K562 (cell line): ENCODE measurements around the gene ZNF620. TPM values are rescaled to one million over a fixed set of nuclear protein-coding genes. Genes with fewer than 3 reads are reported as not detected.
A peak's percentile ranks its signal among the peaks of the same experiment; 100 is the strongest.

ENCODE experiments used
- ATAC-seq: fragments of 200-7000 bp; cut with Tn5 transposase; 3 replicates; pipeline ENCODE4 v1.9.1; 2020; ENCODE audit warnings: moderate library complexity
- BruUV-seq: library from RNA; stranded (reverse); fragments of 400-500 nt; replicated peaks from 2 replicates; lab custom pipeline; 2021; lab: Mats Ljungman, UMichigan
- CTCF ChIA-PET: fragments of 300-600 bp; formaldehyde crosslinking; extraction: SDS; loops from one replicate; lab custom pipeline; 2021; ENCODE audit warnings: low intra/inter-chr PET ratio; lab: Yijun Ruan, JAX
- POLR2A ChIA-PET: fragments of 300-600, 350-650 bp; sonication (Branson Sonifier 250); formaldehyde crosslinking; extraction: SDS; loops from one replicate; lab custom pipeline; 2021; ENCODE audit warnings: antibody characterized with exemption, inconsistent platforms; lab: Yijun Ruan, JAX
- DNase-seq, 4 experiments: peaks; one replicate each; pipeline versions ENCODE4 v3.0.0 to v3.0.0-alpha.2; 2011 to 2018; ENCODE audit warnings: low spot score in 3 of 4, mixed read lengths in 3 of 4; ENCODE audit errors: extremely low read depth in 1 of 4
- FAIRE-seq: peaks from 2 replicates; lab custom pipeline; 2011; peaks lifted over from hg19 to GRCh38; lab: Jason Lieb, UNC
- H2AFZ ChIP-seq: 2 replicates; pipeline ENCODE4 v1.6.0; 2011; ENCODE audit warnings: low read depth, low read length, control low read depth, inconsistent platforms
- H3K27ac ChIP-seq: fragments of 200-600 bp; 3 replicates; pipeline ENCODE4 v1.8.0; 2011; ENCODE audit warnings: low read depth, mild to moderate bottlenecking, control low read depth, inconsistent platforms, low read length, moderate library complexity, mixed read lengths; ENCODE audit errors: extremely low read depth
- H3K27me3 ChIP-seq, 2 experiments: fragments of 300-600 bp in 1 of 2; 2 replicates in 1 of 2; 3 replicates in 1 of 2; pipeline versions ENCODE4 v1.6.0 to v1.8.0; 2011; ENCODE audit warnings: inconsistent platforms in 2 of 2, low read length in 2 of 2, mild to moderate bottlenecking in 1 of 2, mixed read lengths in 1 of 2, moderate library complexity in 1 of 2; ENCODE audit not compliant: control insufficient read depth in 2 of 2, insufficient read depth in 2 of 2
- H3K36me3 ChIP-seq: fragments of 300-600 bp; 3 replicates; pipeline ENCODE4 v1.8.0; 2011; ENCODE audit warnings: mild to moderate bottlenecking, low read length, inconsistent platforms; ENCODE audit not compliant: control insufficient read depth, insufficient read depth
- H3K4me1 ChIP-seq, 2 experiments: fragments of 200-600 bp in 1 of 2; replicated peaks in 1 of 2; 2 replicates in 1 of 2; 3 replicates in 1 of 2; pipeline versions ENCODE4 v1.5.1 to v1.8.0; 2011; ENCODE audit warnings: inconsistent platforms in 2 of 2, low read length in 2 of 2, mild to moderate bottlenecking in 1 of 2, mixed read lengths in 1 of 2, moderate library complexity in 1 of 2; ENCODE audit not compliant: control insufficient read depth in 2 of 2, insufficient read depth in 2 of 2
- H3K4me2 ChIP-seq: 2 replicates; pipeline ENCODE4 v1.6.1; 2011; ENCODE audit warnings: low read length, control low read depth, inconsistent platforms, mixed read lengths; ENCODE audit not compliant: insufficient read depth
- H3K4me3 ChIP-seq: fragments of 200-600 bp; sonication (generic), shearing (Covaris generic); 2 replicates; pipeline ENCODE4 v1.5.1; 2016; ENCODE audit warnings: control low read depth, inconsistent platforms
- H3K79me2 ChIP-seq: fragments of 200-600 bp; 3 replicates; pipeline ENCODE4 v1.8.0; 2011; ENCODE audit warnings: low read length, inconsistent platforms; ENCODE audit not compliant: control insufficient read depth, insufficient read depth
- H3K9ac ChIP-seq, 2 experiments: 2 replicates each; pipeline versions ENCODE4 v1.6.0 to v1.6.1; 2011; ENCODE audit warnings: low read depth in 2 of 2, low read length in 2 of 2, control low read depth in 1 of 2, inconsistent platforms in 1 of 2, mild to moderate bottlenecking in 1 of 2, mixed read lengths in 1 of 2; ENCODE audit not compliant: insufficient read depth in 1 of 2
- H3K9me1 ChIP-seq: one replicate; pipeline ENCODE4 v1.6.0; 2011; ENCODE audit warnings: inconsistent platforms, mild to moderate bottlenecking, low read length, moderate library complexity; ENCODE audit not compliant: control insufficient read depth, insufficient read depth
- H3K9me3 ChIP-seq: replicated peaks from 2 replicates; pipeline ENCODE4 v1.5.1; 2011; ENCODE audit warnings: low read depth, low read length, inconsistent platforms; ENCODE audit not compliant: control insufficient read depth, insufficient read depth
- H4K20me1 ChIP-seq: replicated peaks from 2 replicates; pipeline ENCODE4 v1.6.1; 2011; ENCODE audit warnings: low read length, inconsistent platforms, mixed read lengths; ENCODE audit not compliant: control insufficient read depth, insufficient read depth
- BCOR ChIP-seq: fragments of 450-650 bp; IDR thresholded peaks from 2 replicates; pipeline ENCODE4 v1.6.1; 2016
- CHD1 ChIP-seq: fragments of 200-600 bp; sonication (generic); IDR thresholded peaks from one replicate; pipeline ENCODE4 v1.6.1; 2012; ENCODE audit warnings: mild to moderate bottlenecking, moderate library complexity, low read length, inconsistent platforms
- JUND ChIP-seq, 2 experiments: IDR thresholded peaks; 2 replicates in 1 of 2; 3 replicates in 1 of 2; pipeline ENCODE4 v1.6.1; 2011; ENCODE audit warnings: borderline replicate concordance in 2 of 2, low read depth in 2 of 2, low read length in 2 of 2, improper control_type of control experiment in 1 of 2, missing biosample characterization in 1 of 2, missing genetic modification characterization in 1 of 2, missing genetic modification reagents in 1 of 2
- KDM5B ChIP-seq: fragments of 200-600 bp; sonication (generic); IDR thresholded peaks from 2 replicates; pipeline ENCODE4 v1.6.1; 2012; ENCODE audit warnings: low read depth, mild to moderate bottlenecking, moderate library complexity, low read length, control low read depth, inconsistent platforms; ENCODE audit not compliant: insufficient replicate concordance
- MIER1 ChIP-seq: fragments of 450-650 bp; IDR thresholded peaks from 2 replicates; pipeline ENCODE4 v1.6.1; 2016; ENCODE audit warnings: antibody characterized with exemption, mild to moderate bottlenecking, low read depth
- MXI1 ChIP-seq: IDR thresholded peaks from 2 replicates; pipeline ENCODE4 v1.6.1; 2011; ENCODE audit warnings: low read depth, mild to moderate bottlenecking, improper control_type of control experiment, low read length
- NELFE ChIP-seq: IDR thresholded peaks from 2 replicates; pipeline ENCODE4 v1.6.1; 2011; ENCODE audit warnings: mild to moderate bottlenecking; ENCODE audit not compliant: insufficient read depth, insufficient read length
- NR2C1 ChIP-seq, 2 experiments: fragments of 450-650 bp; IDR thresholded peaks; 2 replicates each; pipeline ENCODE4 v1.6.1; 2017; ENCODE audit warnings: mild to moderate bottlenecking in 2 of 2, antibody characterized with exemption in 1 of 2, inconsistent platforms in 1 of 2, missing compliant biosample characterization in 1 of 2, missing genetic modification characterization in 1 of 2
- NRF1 ChIP-seq, 2 experiments: fragments of 450-650 bp; IDR thresholded peaks in 1 of 2; conservative IDR thresholded peaks in 1 of 2; 2 replicates each; pipeline ENCODE4 v1.6.1; 2014; ENCODE audit warnings: mild to moderate bottlenecking in 2 of 2
- RNF2 ChIP-seq: sonication (generic); IDR thresholded peaks from 2 replicates; pipeline ENCODE4 v1.6.1; 2016
- SRF ChIP-seq, 2 experiments: fragments of 250-450, 450-650 bp in 1 of 2; sonication (Bioruptor Pico) in 1 of 2; sonication (generic) in 1 of 2; formaldehyde crosslinking; IDR thresholded peaks; 2 replicates each; pipeline versions ENCODE4 v1.5.0 to v1.5.1; 2020 to 2022; ENCODE audit warnings: mild to moderate bottlenecking in 1 of 2, missing genetic modification reagents in 1 of 2
- TBL1XR1 ChIP-seq, 2 experiments: IDR thresholded peaks; 2 replicates each; pipeline ENCODE4 v1.6.1; 2012; ENCODE audit warnings: improper control_type of control experiment in 2 of 2, low read length in 2 of 2, mild to moderate bottlenecking in 1 of 2
- ZC3H8 ChIP-seq: fragments of 450-650 bp; IDR thresholded peaks from 2 replicates; pipeline ENCODE4 v1.6.1; 2017
- ZNF12 ChIP-seq: sonication (generic); formaldehyde crosslinking; IDR thresholded peaks from 2 replicates; pipeline ENCODE4 v1.4.0; 2020; ENCODE audit warnings: mild to moderate bottlenecking, missing genetic modification reagents
- ZNF197 ChIP-seq: fragments of 200-800 bp; sonication (Bioruptor generic); IDR thresholded peaks from 2 replicates; pipeline ENCODE4 v1.6.1; 2016; ENCODE audit warnings: low read depth, missing genetic modification characterization, missing compliant biosample characterization
- ZNF3 ChIP-seq: fragments of 250-450 bp; sonication (Bioruptor Pico); IDR thresholded peaks from 2 replicates; pipeline ENCODE4 v1.5.0; 2021; ENCODE audit warnings: mild to moderate bottlenecking, moderate library complexity
- ZNF764 ChIP-seq: fragments of 250-450 bp; sonication (Bioruptor Pico); IDR thresholded peaks from 2 replicates; pipeline ENCODE4 v1.4.0; 2020; ENCODE audit warnings: low read depth, mild to moderate bottlenecking, moderate library complexity
- WGBS: fragments of 100-300 bp; shearing (Covaris generic); methylation state at CpG from one replicate; pipeline ENCODE4 v1.1.6; 2016; ENCODE audit warnings: low coverage, mixed read lengths; ENCODE audit not compliant: insufficient coverage; ENCODE audit errors: missing lambda C conversion rate; 5-methylcytosine and 5-hydroxymethylcytosine counted together
- in situ Hi-C: fragments of 300-500 bp; cut with MboI; formaldehyde crosslinking; loops from 4 replicates; pipeline ENCODE4 v1.15.0; 2018; ENCODE audit warnings: inconsistent platforms, mixed read lengths
- intact Hi-C: fragments of 100-400 bp; cut with micrococcal nuclease; formaldehyde crosslinking; loops from 2 replicates; pipeline ENCODE4 v1.14.2; 2022
- polyA plus RNA-seq, 8 experiments: library from polyadenylated mRNA; depleted of rRNA in 4 of 8; stranded (reverse) in 5 of 8; unstranded in 3 of 8; fragments of >200 nt; fragmentation: Nextera tagmentation in 2 of 8; fragmentation: Illumina TruSeq in 1 of 8; extraction: Ambion mirVana in 2 of 8; extraction: Trizol in 1 of 8; gene quantifications; 2 replicates each; pipeline versions ENCODE4 v1.2.1 to v1.2.3, GENCODE V29; 2011 to 2014; ENCODE audit warnings: inconsistent platforms in 1 of 8, missing spikeins in 1 of 8
- total RNA-seq, 7 experiments: library from RNA; depleted of rRNA in 6 of 7; stranded (reverse); fragments of >200 nt in 6 of 7; fragmentation: Illumina TruSeq in 2 of 7; extraction: Trizol in 2 of 7; gene quantifications; 2 replicates each; pipeline versions ENCODE4 v1.2.1 to v1.2.3, GENCODE V29; 2011 to 2021; ENCODE audit warnings: low replicate concordance in 1 of 7
- TF ChIP-seq, protein P1 (sequence below): fragments of 450-650 bp; conservative IDR thresholded peaks from 2 replicates; pipeline ENCODE4 v1.6.1; 2016; ENCODE audit warnings: missing genetic modification characterization, low read depth, mild to moderate bottlenecking, missing compliant biosample characterization, moderate library complexity
- TF ChIP-seq, protein P2 (sequence below), 2 experiments: fragments of 450-650 bp; IDR thresholded peaks; 2 replicates each; pipeline ENCODE4 v1.6.1; 2016

ZNF620 gene
- total and polyA plus RNA-seq, 9 of the 15 experiments (the other 6 are each of a cell fraction or from before 2014, with no cell fraction given): 1.2 to 5.5 (median 3.3) TPM

DNA sequence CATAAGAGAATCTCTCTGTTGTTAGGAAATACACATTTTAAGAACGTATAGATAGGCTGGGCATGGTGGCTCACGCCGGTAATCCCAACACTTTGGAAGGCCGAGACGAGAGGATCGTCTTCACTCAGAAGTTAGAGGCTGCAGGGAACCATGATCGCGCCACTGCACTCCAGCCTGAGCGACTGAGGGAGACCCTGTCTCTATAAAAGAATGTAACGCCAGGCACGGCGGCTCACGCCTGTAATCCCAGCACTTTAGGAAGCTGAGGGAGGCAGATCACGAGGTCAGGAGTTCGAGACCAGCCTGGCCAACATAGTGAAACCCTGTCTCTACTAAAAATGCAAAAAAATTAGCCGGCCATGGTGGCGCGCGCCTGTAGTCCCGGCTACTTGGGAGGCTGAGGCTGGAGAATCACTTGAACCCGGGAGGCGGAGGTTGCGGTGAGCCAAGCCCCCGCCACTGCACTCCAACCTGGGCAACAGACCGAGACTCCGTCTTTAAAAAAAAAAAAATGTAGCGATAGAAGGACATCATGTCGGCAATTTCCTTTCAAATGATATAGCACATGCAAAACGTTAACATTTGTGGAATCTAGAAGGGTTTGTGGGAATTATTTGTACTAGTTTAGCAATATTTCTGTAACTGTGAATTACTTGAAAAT is 49.4 kb upstream of the ZNF620 start:
- H3K4me3 ChIP-seq: peak overlapping the region; percentile 73
- ChIA-PET CTCF (no interaction called here), POLR2A (interaction anchor here (0.5 to 2.1 kb wide), 21 partner anchors 8 to 265 kb away, joined by 3 to 19 read pairs (median 5); partner anchors contain the start of genes ZNF619 and ZNF621)
- 60% methylated on average over 29 of the region's 29 CpGs for WGBS
- intact Hi-C loops (loop anchor here (2.0 to 10.0 kb wide), 2 partner anchors 20 to 1072 kb away; partner anchors contain the start of genes SLC25A38 and ZNF619), in situ Hi-C loops (loop anchor here (25.0 kb wide), 1 partner anchor 1044 kb away; the partner anchor contains the start of gene RPSA)
- H3K4me1 ChIP-seq: peaks cover 17 to 32% of the 10 kb centered on the region in 2 experiments
- no peaks in the 10 kb centered on the region for H3K9me3 ChIP-seq
- DNase-seq (no peak), FAIRE-seq (no peak), ATAC-seq (no peak)
- H2AFZ ChIP-seq: peak overlapping the region; percentile 81
- peak overlapping the region; percentile 93 for H3K27ac ChIP-seq
- H3K27me3 ChIP-seq: no peaks in the 10 kb centered on the region
- TSS peak; percentile 89 for BruUV-seq
- no peaks in the 10 kb centered on the region; the same call in 1 of the 2 replicates for H4K20me1 ChIP-seq
- peak overlapping the region; percentile 91 to 100 for H3K9ac ChIP-seq
- no peaks in the 10 kb centered on the region for H3K9me1 ChIP-seq
- H3K4me2 ChIP-seq: peak overlapping the region; percentile 94
- peaks cover 39% of the 10 kb centered on the region for H3K36me3 ChIP-seq
- peaks cover 52% of the 10 kb centered on the region for H3K79me2 ChIP-seq
- TF ChIP-seq TBL1XR1 (IDR thresholded peaks at IDR 0.05; ENCODE audit: low read length in 2 of 2) (0 out of 4 replicates have a peak, but pooled peaks of 1 of the 2 experiments have one; percentile 28), NR2C1 (IDR thresholded peaks at IDR 0.05) (0 out of 2 replicates have a peak, but pooled peaks have one; percentile 15), NR2C1 (tag; IDR thresholded peaks at IDR 0.05) (no peak), NELFE (no peak), ZNF197 (no peak), ZNF764 (CRISPR knock-in tag) (no peak), MIER1 (0 out of 2 replicates have a peak, but pooled peaks have one; percentile 50), ZNF12 (CRISPR knock-in tag) (no peak), CHD1 (peak; percentile 64), RNF2 (peak; percentile 5; the same call in 1 of the 2 replicates), KDM5B (no peak), ZC3H8 (0 out of 2 replicates have a peak, but pooled peaks have one; percentile 10), SRF (CRISPR knock-in tag; IDR thresholded peaks at IDR 0.05) (0 out of 4 replicates have a peak, but pooled peaks of 1 of the 2 experiments have one; percentile 6), NRF1 (conservative IDR thresholded peaks at IDR 0.05 in 1 of 2, IDR thresholded peaks at IDR 0.05 in 1 of 2) (no peak), BCOR (peak; percentile 57; the same call in 1 of the 2 replicates), ZNF3 (CRISPR knock-in tag) (no peak), JUND (IDR thresholded peaks at IDR 0.05; ENCODE audit: borderline replicate concordance, low read depth, low read length) (no peak), JUND (tag; IDR thresholded peaks at IDR 0.05; ENCODE audit: borderline replicate concordance, low read depth, low read length) (no peak), MXI1 (no peak)
- TF ChIP-seq, protein P1, sequence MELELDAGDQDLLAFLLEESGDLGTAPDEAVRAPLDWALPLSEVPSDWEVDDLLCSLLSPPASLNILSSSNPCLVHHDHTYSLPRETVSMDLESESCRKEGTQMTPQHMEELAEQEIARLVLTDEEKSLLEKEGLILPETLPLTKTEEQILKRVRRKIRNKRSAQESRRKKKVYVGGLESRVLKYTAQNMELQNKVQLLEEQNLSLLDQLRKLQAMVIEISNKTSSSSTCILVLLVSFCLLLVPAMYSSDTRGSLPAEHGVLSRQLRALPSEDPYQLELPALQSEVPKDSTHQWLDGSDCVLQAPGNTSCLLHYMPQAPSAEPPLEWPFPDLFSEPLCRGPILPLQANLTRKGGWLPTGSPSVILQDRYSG (tag): 0 out of 2 replicates have a peak, but pooled peaks have one; percentile 29
- TF ChIP-seq, protein P2, sequence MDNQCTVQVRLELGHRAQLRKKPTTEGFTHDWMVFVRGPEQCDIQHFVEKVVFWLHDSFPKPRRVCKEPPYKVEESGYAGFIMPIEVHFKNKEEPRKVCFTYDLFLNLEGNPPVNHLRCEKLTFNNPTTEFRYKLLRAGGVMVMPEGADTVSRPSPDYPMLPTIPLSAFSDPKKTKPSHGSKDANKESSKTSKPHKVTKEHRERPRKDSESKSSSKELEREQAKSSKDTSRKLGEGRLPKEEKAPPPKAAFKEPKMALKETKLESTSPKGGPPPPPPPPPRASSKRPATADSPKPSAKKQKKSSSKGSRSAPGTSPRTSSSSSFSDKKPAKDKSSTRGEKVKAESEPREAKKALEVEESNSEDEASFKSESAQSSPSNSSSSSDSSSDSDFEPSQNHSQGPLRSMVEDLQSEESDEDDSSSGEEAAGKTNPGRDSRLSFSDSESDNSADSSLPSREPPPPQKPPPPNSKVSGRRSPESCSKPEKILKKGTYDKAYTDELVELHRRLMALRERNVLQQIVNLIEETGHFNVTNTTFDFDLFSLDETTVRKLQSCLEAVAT (IDR thresholded peaks at IDR 0.05): peak in 1 of 2 experiments; percentile 76; a peak in 1 of 4 replicates
